ENCODE measurements around the gene CIB2. TPM values are rescaled to one million over a fixed set of nuclear protein-coding genes. Genes with fewer than 3 reads are reported as not detected.

CIB2 gene
- total and polyA plus RNA-seq, 2 experiments from 2014 or later = 40.5 to 48.9 TPM

DNA sequence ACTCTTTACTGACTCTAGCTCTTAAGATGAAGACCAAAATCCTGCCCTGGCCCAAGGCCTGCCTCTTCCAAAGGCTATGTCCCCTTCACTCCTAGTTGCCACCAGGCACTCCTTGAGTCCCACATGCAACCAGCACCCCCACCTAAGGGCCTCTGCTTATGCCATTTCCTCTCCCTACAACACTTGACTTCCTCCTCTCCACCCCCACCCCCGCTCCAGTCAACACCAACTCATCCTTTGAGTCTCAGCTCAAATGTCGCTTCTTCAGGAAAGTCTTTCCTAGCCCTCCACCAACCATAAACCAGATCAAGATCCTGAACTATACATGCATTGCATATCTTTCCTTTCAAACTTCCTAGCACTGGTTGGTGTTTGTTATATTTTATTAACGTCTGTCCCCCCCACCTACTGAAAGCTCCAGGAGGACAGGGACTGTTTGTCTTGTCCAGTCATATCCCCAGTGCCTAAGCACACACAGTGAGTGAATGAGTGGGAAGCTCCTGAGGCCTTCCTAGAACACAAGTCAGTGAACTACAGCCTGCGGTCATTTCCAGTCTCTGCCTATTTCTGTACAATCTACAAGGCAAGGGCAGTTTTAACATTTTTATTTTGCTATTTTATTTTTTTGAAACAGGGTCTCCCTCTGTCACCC, 61.1 kb downstream of the CIB2 start:
- no peak for DNase-seq (ENCODE audit: low spot score)
- Histone ChIP-seq H4K20me1 (ENCODE audit: insufficient read depth, poor library complexity, severe bottlenecking) (no peaks in the 10 kb centered on the region), H3K36me3 (replicated peaks; ENCODE audit: insufficient read depth, low read depth) (no peaks in the 10 kb centered on the region), H3K27ac (peak overlapping the region; percentile 87), H3K9me3 (ENCODE audit: low read depth) (no peaks in the 10 kb centered on the region), H3K27me3 (no peaks in the 10 kb centered on the region), H3K4me1 (ENCODE audit: insufficient read depth) (peaks cover 67% of the 10 kb centered on the region), H3K79me2 (peaks cover 91% of the 10 kb centered on the region), H3K4me2 (peak overlapping the region; percentile 21), H2AFZ (no peak overlapping the region), H3K4me3 (no peak overlapping the region), H3K9me2 (replicated peaks; ENCODE audit: insufficient read depth) (no peaks in the 10 kb centered on the region)
- 93% methylated on average over 4 of the region's 4 CpGs for WGBS (ENCODE audit: low lambda C conversion rate, missing lambda C conversion rate)
- TF ChIP-seq EZH2 (IDR thresholded peaks at IDR 0.05; ENCODE audit: borderline replicate concordance) (no peak), EZH2phosphoT487 (IDR thresholded peaks at IDR 0.05; ENCODE audit: low read depth, severe bottlenecking, unreplicated experiment) (no peak), CTCF (IDR thresholded peaks at IDR 0.05; ENCODE audit: poor library complexity) (no peak)

DNA sequence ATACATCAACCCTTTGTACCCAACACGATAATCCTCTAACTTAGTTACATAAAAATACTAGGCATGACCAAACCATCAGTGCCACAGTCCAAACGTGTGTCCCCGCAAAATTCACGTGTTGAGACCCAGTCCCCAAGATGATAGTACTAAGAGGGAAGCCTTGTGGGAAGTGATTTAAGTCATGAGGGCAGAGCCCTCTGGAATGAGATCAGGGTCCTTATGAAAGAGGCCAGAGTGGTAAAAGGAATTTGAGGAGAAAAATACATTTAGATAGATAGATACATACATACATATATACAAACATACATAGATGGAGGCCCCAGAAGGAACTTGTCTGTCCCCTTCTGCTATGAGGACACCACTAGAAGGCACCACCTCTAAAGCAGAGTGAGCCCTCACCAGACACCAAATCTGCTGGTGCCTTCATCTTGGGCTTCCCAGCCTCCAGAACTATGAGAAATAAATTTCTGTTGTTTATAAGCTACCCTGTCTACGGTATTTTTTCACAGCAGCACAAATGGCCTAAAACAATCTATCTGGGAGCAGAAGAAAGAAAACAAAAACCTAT, 61.7 kb downstream of the CIB2 start:
- Histone ChIP-seq H2AFZ (no peak overlapping the region), H3K9me3 (ENCODE audit: low read depth) (no peaks in the 10 kb centered on the region), H3K79me2 (peaks cover 90% of the 10 kb centered on the region), H3K27ac (peak overlapping the region; percentile 87), H3K4me2 (peak overlapping the region; percentile 48), H3K36me3 (replicated peaks; ENCODE audit: insufficient read depth, low read depth) (no peaks in the 10 kb centered on the region), H4K20me1 (ENCODE audit: insufficient read depth, poor library complexity, severe bottlenecking) (no peaks in the 10 kb centered on the region), H3K4me1 (ENCODE audit: insufficient read depth) (peaks cover 73% of the 10 kb centered on the region), H3K4me3 (no peak overlapping the region), H3K27me3 (no peaks in the 10 kb centered on the region), H3K9me2 (replicated peaks; ENCODE audit: insufficient read depth) (no peaks in the 10 kb centered on the region)
- DNase-seq (ENCODE audit: low spot score) = no peak
- TF ChIP-seq CTCF (IDR thresholded peaks at IDR 0.05; ENCODE audit: poor library complexity) (no peak), EZH2phosphoT487 (IDR thresholded peaks at IDR 0.05; ENCODE audit: low read depth, severe bottlenecking, unreplicated experiment) (no peak), EZH2 (IDR thresholded peaks at IDR 0.05; ENCODE audit: borderline replicate concordance) (no peak)
- WGBS (ENCODE audit: low lambda C conversion rate, missing lambda C conversion rate) = 87% methylated on average over 5 of the region's 5 CpGs

GRCh38 chr15:78069052-78069414, 62.2 kb downstream of the CIB2 start:
- H3K36me3 ChIP-seq (replicated peaks; ENCODE audit: insufficient read depth, low read depth) = no peaks in the 10 kb centered on the region
- no peaks in the 10 kb centered on the region for H3K27me3 ChIP-seq
- H3K27ac ChIP-seq = peak overlapping the region; percentile 87
- H3K9me3 ChIP-seq (ENCODE audit: low read depth) = no peaks in the 10 kb centered on the region
- peaks cover 89% of the 10 kb centered on the region for H3K79me2 ChIP-seq
- WGBS (ENCODE audit: low lambda C conversion rate, missing lambda C conversion rate) = 85% methylated on average over 7 of the region's 7 CpGs
- H2AFZ ChIP-seq = no peak overlapping the region
- no peaks in the 10 kb centered on the region for H3K9me2 ChIP-seq (replicated peaks; ENCODE audit: insufficient read depth)
- no peak for DNase-seq (ENCODE audit: low spot score)
- TF ChIP-seq CTCF (IDR thresholded peaks at IDR 0.05; ENCODE audit: poor library complexity) = no peak
- no peak for TF ChIP-seq EZH2 (IDR thresholded peaks at IDR 0.05; ENCODE audit: borderline replicate concordance)
- no peak for TF ChIP-seq EZH2phosphoT487 (IDR thresholded peaks at IDR 0.05; ENCODE audit: low read depth, severe bottlenecking, unreplicated experiment)
- H3K4me2 ChIP-seq = peak overlapping the region; percentile 48
- H3K4me1 ChIP-seq (ENCODE audit: insufficient read depth) = peaks cover 78% of the 10 kb centered on the region
- H4K20me1 ChIP-seq (ENCODE audit: insufficient read depth, poor library complexity, severe bottlenecking) = no peaks in the 10 kb centered on the region
- H3K4me3 ChIP-seq = no peak overlapping the region
